HepG2 (cell line): Measurements from ENCODE around the gene ASCC2. TPM values are rescaled to one million over a fixed set of nuclear protein-coding genes. Genes with fewer than 3 reads are reported as not detected.

Source experiments
- CREM ChIP-seq, 2 experiments: sonication (generic) in 1 of 2; formaldehyde crosslinking in 1 of 2; IDR thresholded peaks; 2 replicates each; pipeline versions ENCODE4 v1.4.0 to v1.6.1; 2016 to 2020; ENCODE audit warnings: antibody characterized with exemption in 1 of 2, mild to moderate bottlenecking in 1 of 2, missing genetic modification reagents in 1 of 2
- HNF4G ChIP-seq, 2 experiments: sonication (generic) in 1 of 2; formaldehyde crosslinking in 1 of 2; IDR thresholded peaks; 2 replicates each; pipeline versions ENCODE4 v1.4.0 to v1.6.1; 2011 to 2020; ENCODE audit warnings: borderline replicate concordance in 2 of 2, low read depth in 2 of 2, mild to moderate bottlenecking in 2 of 2, low read length in 1 of 2, missing genetic modification reagents in 1 of 2, moderate library complexity in 1 of 2
- JUNB ChIP-seq: sonication (generic); formaldehyde crosslinking; IDR thresholded peaks from 2 replicates; pipeline ENCODE4 v1.8.0; 2022; ENCODE audit warnings: missing genetic modification reagents, mild to moderate bottlenecking, borderline replicate concordance
- MEIS2 ChIP-seq: sonication (generic); formaldehyde crosslinking; IDR thresholded peaks from 2 replicates; pipeline ENCODE4 v1.9.0; 2021; ENCODE audit warnings: mild to moderate bottlenecking, missing genetic modification reagents
- NONO ChIP-seq, 2 experiments: fragments of 450-650 bp in 1 of 2; sonication (generic) in 1 of 2; formaldehyde crosslinking in 1 of 2; IDR thresholded peaks in 1 of 2; conservative IDR thresholded peaks in 1 of 2; 2 replicates each; pipeline versions ENCODE4 v1.6.1 to v1.8.0; 2017 to 2022; ENCODE audit warnings: mild to moderate bottlenecking in 1 of 2, missing genetic modification reagents in 1 of 2, moderate library complexity in 1 of 2
- SMC3 ChIP-seq: IDR thresholded peaks from 2 replicates; pipeline ENCODE4 v1.6.1; 2011; ENCODE audit warnings: low read length, improper control_type of control experiment
- SOX6 ChIP-seq, 2 experiments: fragments of 450-650 bp in 1 of 2; sonication (generic) in 1 of 2; formaldehyde crosslinking in 1 of 2; IDR thresholded peaks; 2 replicates each; pipeline versions ENCODE4 v1.4.0 to v1.6.1; 2017 to 2020; ENCODE audit warnings: antibody characterized with exemption in 1 of 2, mild to moderate bottlenecking in 1 of 2, missing genetic modification reagents in 1 of 2
- ZFP36 ChIP-seq: fragments of 150-350 bp; IDR thresholded peaks from 2 replicates; pipeline ENCODE4 v1.6.1; 2018; ENCODE audit warnings: borderline replicate concordance, low read length, low read depth; ENCODE audit not compliant: partially characterized antibody
- ZNF230 ChIP-seq: sonication (generic); formaldehyde crosslinking; IDR thresholded peaks from 2 replicates; pipeline ENCODE4 v1.4.0; 2020; ENCODE audit warnings: mild to moderate bottlenecking, missing genetic modification reagents
- ZNF34 ChIP-seq: sonication (generic); formaldehyde crosslinking; IDR thresholded peaks from 2 replicates; pipeline ENCODE4 v1.4.0; 2020; ENCODE audit warnings: mild to moderate bottlenecking, missing genetic modification reagents, borderline replicate concordance
- ZNF343 ChIP-seq: sonication (generic); formaldehyde crosslinking; IDR thresholded peaks from 2 replicates; pipeline ENCODE4 v1.4.0; 2020; ENCODE audit warnings: mild to moderate bottlenecking, missing genetic modification reagents
- ZNF619 ChIP-seq: sonication (generic); formaldehyde crosslinking; IDR thresholded peaks from 2 replicates; pipeline ENCODE4 v1.4.0; 2020; ENCODE audit warnings: mild to moderate bottlenecking, missing genetic modification reagents
- ZNF747 ChIP-seq: sonication (generic); formaldehyde crosslinking; IDR thresholded peaks from 2 replicates; pipeline ENCODE4 v1.8.1; 2023; ENCODE audit warnings: missing genetic modification reagents, mild to moderate bottlenecking, borderline replicate concordance
- polyA plus RNA-seq, 8 experiments: library from polyadenylated mRNA; depleted of rRNA in 3 of 8; stranded (reverse) in 7 of 8; unstranded in 1 of 8; fragments of >200 nt; fragmentation: Illumina TruSeq in 4 of 8; extraction: Trizol in 4 of 8; gene quantifications; 2 replicates each; pipeline versions ENCODE4 v1.2.1 to v1.2.3, GENCODE V29; 2011 to 2016; ENCODE audit warnings: low read depth in 4 of 8, missing spikeins in 1 of 8, mixed read lengths in 1 of 8; ENCODE audit not compliant: insufficient read depth in 1 of 8
- total RNA-seq, 5 experiments: library from RNA; depleted of rRNA; stranded (reverse); fragments of >200 nt; fragmentation: Illumina TruSeq; extraction: Trizol; gene quantifications; 2 replicates each; pipeline ENCODE4 v1.2.3, GENCODE V29; 2016; ENCODE audit warnings: low read depth in 1 of 5
- TF ChIP-seq, protein P1 (sequence below): sonication (generic); formaldehyde crosslinking; IDR thresholded peaks from 2 replicates; pipeline ENCODE4 v1.8.0; 2022; ENCODE audit warnings: low read depth, missing genetic modification reagents
- TF ChIP-seq, protein P2 (sequence below): sonication (generic); formaldehyde crosslinking; IDR thresholded peaks from 2 replicates; pipeline ENCODE4 v1.4.0; 2020; ENCODE audit warnings: mild to moderate bottlenecking, low read depth, missing genetic modification reagents
- TF ChIP-seq, protein P3 (sequence below): sonication (generic); formaldehyde crosslinking; IDR thresholded peaks from 2 replicates; pipeline ENCODE4 v1.4.0; 2020; ENCODE audit warnings: missing genetic modification reagents
- TF ChIP-seq, protein P4 (sequence below): sonication (generic); formaldehyde crosslinking; IDR thresholded peaks from 2 replicates; pipeline ENCODE4 v1.9.0; 2021; ENCODE audit warnings: missing genetic modification reagents, borderline replicate concordance
- TF ChIP-seq, protein P5 (sequence below): sonication (generic); formaldehyde crosslinking; IDR thresholded peaks from 2 replicates; pipeline ENCODE4 v1.5.1; 2020; ENCODE audit warnings: missing genetic modification reagents, mild to moderate bottlenecking, borderline replicate concordance

The ASCC2 gene
- total and polyA plus RNA-seq, 2 of the 13 experiments (the other 11 are each of a cell fraction or from before 2014, with no cell fraction given) = 26.2 to 26.3 TPM

DNA sequence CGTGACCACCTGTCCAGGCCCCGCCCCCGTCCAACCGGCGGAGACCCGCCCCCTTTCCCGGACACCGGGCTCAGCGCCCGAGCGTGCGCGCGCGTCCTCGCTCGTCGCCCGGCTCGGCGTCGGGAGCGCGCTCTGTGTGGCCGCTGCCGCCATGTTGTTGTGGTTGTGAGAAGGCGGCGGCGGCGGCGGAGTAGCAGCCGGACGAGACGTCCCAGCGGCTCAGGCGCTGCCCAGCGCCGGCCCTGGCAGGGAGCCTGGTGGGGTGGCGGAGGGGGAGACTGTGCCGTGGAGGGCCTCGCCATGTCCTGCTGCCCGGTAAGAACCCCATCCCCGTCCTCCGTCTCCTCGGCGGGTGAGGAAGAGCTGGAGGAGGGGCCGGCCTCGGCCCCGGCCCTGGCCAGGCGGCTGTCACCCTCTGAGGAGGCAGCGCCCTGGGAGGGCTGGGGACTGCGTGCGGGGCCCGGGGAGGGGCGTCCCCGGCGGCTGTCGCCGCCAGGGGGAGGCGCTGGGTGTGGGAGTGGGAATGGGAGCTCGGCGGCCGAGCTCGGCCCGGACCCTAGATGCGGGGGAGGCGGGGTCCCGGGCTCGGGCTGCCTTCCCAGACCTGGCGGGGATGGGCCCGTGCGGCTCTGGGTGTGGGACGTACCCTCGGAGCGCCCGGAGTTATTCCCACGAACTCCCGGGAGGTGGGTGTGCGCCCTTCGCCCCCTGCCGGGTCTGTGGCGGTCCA, 45.1 kb upstream of the ASCC2 start, which contains the start of gene MTMR3 (continued):
- no peak for TF ChIP-seq CREM (IDR thresholded peaks at IDR 0.05)
- TF ChIP-seq CREM (CRISPR knock-in tag; IDR thresholded peaks at IDR 0.05) = no peak
- no peak for TF ChIP-seq ZNF34 (CRISPR knock-in tag)
- TF ChIP-seq, protein P1, sequence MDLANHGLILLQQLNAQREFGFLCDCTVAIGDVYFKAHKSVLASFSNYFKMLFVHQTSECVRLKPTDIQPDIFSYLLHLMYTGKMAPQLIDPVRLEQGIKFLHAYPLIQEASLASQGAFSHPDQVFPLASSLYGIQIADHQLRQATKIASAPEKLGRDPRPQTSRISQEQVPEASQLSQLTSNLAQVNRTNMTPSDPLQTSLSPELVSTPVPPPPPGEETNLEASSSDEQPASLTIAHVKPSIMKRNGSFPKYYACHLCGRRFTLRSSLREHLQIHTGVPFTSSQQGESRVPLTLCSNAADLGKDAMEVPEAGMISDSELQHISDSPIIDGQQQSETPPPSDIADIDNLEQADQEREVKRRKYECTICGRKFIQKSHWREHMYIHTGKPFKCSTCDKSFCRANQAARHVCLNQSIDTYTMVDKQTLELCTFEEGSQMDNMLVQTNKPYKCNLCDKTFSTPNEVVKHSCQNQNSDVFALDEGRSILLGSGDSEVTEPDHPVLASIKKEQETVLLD (CRISPR knock-in tag) = peak; percentile 42; the same call in 1 of the 2 replicates
- no peak for TF ChIP-seq ZNF230 (CRISPR knock-in tag)
- TF ChIP-seq JUNB (CRISPR knock-in tag) = no peak
- no peak for TF ChIP-seq SOX6 (IDR thresholded peaks at IDR 0.05)
- peak; percentile 32; the same call in 1 of the 2 replicates for TF ChIP-seq SOX6 (CRISPR knock-in tag; IDR thresholded peaks at IDR 0.05)
- 0 out of 2 replicates have a peak, but pooled peaks have one; percentile 13 for TF ChIP-seq ZNF747
- 0 out of 2 replicates have a peak, but pooled peaks have one; percentile 33 for TF ChIP-seq MEIS2 (CRISPR knock-in tag)
- TF ChIP-seq, protein P2, sequence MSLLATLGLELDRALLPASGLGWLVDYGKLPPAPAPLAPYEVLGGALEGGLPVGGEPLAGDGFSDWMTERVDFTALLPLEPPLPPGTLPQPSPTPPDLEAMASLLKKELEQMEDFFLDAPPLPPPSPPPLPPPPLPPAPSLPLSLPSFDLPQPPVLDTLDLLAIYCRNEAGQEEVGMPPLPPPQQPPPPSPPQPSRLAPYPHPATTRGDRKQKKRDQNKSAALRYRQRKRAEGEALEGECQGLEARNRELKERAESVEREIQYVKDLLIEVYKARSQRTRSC (CRISPR knock-in tag) = no peak
- no peak; the same call in 1 of the 2 replicates for TF ChIP-seq HNF4G (IDR thresholded peaks at IDR 0.05; ENCODE audit: borderline replicate concordance, low read depth, low read length)
- no peak for TF ChIP-seq HNF4G (CRISPR knock-in tag; IDR thresholded peaks at IDR 0.05; ENCODE audit: borderline replicate concordance, low read depth)
- no peak for TF ChIP-seq NONO (IDR thresholded peaks at IDR 0.05)
- TF ChIP-seq NONO (CRISPR knock-in tag; conservative IDR thresholded peaks at IDR 0.05) = peak; percentile 54
- TF ChIP-seq, protein P3, sequence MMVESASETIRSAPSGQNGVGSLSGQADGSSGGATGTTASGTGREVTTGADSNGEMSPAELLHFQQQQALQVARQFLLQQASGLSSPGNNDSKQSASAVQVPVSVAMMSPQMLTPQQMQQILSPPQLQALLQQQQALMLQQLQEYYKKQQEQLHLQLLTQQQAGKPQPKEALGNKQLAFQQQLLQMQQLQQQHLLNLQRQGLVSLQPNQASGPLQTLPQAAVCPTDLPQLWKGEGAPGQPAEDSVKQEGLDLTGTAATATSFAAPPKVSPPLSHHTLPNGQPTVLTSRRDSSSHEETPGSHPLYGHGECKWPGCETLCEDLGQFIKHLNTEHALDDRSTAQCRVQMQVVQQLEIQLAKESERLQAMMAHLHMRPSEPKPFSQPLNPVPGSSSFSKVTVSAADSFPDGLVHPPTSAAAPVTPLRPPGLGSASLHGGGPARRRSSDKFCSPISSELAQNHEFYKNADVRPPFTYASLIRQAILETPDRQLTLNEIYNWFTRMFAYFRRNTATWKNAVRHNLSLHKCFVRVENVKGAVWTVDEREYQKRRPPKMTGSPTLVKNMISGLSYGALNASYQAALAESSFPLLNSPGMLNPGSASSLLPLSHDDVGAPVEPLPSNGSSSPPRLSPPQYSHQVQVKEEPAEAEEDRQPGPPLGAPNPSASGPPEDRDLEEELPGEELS = no peak
- TF ChIP-seq ZNF343 = no peak
- no peak for TF ChIP-seq ZNF619 (CRISPR knock-in tag)
- TF ChIP-seq, protein P4, sequence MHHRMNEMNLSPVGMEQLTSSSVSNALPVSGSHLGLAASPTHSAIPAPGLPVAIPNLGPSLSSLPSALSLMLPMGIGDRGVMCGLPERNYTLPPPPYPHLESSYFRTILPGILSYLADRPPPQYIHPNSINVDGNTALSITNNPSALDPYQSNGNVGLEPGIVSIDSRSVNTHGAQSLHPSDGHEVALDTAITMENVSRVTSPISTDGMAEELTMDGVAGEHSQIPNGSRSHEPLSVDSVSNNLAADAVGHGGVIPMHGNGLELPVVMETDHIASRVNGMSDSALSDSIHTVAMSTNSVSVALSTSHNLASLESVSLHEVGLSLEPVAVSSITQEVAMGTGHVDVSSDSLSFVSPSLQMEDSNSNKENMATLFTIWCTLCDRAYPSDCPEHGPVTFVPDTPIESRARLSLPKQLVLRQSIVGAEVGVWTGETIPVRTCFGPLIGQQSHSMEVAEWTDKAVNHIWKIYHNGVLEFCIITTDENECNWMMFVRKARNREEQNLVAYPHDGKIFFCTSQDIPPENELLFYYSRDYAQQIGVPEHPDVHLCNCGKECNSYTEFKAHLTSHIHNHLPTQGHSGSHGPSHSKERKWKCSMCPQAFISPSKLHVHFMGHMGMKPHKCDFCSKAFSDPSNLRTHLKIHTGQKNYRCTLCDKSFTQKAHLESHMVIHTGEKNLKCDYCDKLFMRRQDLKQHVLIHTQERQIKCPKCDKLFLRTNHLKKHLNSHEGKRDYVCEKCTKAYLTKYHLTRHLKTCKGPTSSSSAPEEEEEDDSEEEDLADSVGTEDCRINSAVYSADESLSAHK (CRISPR knock-in tag) = no peak
- no peak for TF ChIP-seq ZFP36
- no peak for TF ChIP-seq SMC3
- TF ChIP-seq, protein P5, sequence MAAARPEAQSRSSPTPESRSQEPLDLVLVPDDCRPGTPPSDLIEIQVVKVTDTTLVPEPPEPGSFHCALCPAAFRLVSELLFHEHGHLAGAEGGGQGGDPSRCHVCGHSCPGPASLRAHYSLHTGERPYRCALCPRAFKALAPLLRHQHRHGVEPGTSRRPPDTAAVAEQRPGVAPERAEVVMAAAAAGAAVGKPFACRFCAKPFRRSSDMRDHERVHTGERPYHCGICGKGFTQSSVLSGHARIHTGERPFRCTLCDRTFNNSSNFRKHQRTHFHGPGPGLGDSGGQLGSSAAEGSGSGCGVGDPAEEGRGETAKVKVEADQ (CRISPR knock-in tag) = no peak
